Ovary (tissue), 3 donors: ENCODE data around the gene SLC1A7.

Experiments used
- CTCF ChIP-seq, 3 donors: fragments of 450-650 bp in 2 of 3; fragments of 200-600 bp in 1 of 3; IDR thresholded peaks; one replicate each; pipeline versions ENCODE4 v1.5.1 to v1.8.0; 2016 to 2022; ENCODE audit warnings: antibody characterized with exemption in 3 of 3, mild to moderate bottlenecking in 1 of 3
- EP300 ChIP-seq: sonication (generic); formaldehyde crosslinking; IDR thresholded peaks from one replicate; pipeline ENCODE4 v1.6.1; 2017; ENCODE audit warnings: antibody characterized with exemption
- POLR2A ChIP-seq: fragments of 450-650 bp; IDR thresholded peaks from one replicate; pipeline ENCODE4 v1.6.1; 2017; ENCODE audit warnings: antibody characterized with exemption, mild to moderate bottlenecking, moderate library complexity
- donor health status: DM: no; HTN: no; CAD: no.

GRCh38 chr1:53130598-53130877 is 11.9 kb downstream of the SLC1A7 start:
- TF ChIP-seq CTCF (IDR thresholded peaks at IDR 0.05) (no peak), POLR2A (no peak), EP300 (no peak)
